GM18868 (cell line): ENCODE data around the gene KRT5.

Experiments used
- ATAC-seq: cut with Tn5 transposase; IDR thresholded peaks from one replicate; pipeline ENCODE4 v1.9.1; 2021; ENCODE audit warnings: mild to moderate bottlenecking, moderate library complexity; ENCODE audit not compliant: unreplicated experiment

The KRT5 gene

DNA sequence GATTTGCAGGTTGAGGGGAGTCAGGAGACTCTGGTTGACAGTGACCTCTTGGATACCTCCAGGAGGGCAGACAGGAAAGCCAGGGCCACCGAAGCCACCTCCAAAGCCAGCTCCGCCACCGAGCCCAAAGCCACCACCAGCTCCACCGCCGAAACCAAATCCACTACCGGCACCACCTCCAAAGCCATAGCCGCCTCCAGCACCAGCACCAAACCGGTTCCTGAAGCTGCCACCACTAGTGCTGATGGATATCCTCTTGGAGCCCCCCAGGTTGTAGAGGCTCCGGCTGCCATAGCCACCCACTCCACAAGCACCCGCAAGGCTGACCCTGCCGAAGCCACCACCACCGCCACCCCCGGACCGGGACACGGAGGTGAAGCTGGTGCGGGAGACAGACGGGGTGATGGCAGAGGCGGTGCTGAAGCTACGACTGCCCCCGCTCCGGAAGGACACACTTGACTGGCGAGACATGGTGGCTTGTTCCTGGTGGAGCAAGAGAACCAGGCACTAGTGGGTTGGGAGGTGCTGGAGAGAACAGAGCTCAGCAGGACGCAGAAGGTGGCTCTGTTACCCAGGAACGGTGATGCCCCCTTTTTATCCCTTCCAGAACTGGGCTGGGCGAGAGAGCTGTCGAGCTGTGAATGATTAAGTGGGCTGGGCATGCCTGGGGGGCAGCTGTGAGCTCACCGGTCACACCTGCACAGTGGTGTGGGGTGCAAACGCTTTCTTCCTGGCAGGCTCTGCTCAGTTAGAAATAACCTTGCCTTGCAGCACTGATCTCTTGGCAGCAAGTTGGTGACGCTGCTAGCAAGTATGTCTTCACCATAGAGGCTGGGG lies at the start of gene KRT5:
Gene KRT5 (minus strand): TSS at position 569 of the 837 bp plus-strand sequence. CDS start 98 bp downstream, at position 471.
- ATAC-seq: no peak

DNA sequence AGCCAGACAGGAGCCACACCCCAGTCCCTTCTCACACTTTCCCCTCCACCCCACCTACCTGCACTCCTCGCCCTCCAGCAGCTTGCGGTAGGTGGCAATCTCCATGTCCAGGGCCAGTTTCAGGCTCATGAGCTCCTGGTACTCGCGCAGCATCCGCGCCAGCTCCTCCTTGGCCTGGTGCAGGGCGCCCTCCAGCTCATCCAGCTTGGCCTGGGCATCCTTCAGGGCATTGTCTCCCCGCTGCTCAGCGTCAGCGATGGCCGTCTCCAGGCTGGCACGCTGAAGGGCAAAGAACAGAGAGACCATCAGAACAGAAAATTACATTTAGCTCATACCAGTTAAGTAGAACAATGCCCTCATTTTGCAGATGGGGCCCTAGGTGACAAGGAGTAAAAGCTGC lies 47.9 kb upstream of the KRT5 start:
- ATAC-seq: no peak

DNA sequence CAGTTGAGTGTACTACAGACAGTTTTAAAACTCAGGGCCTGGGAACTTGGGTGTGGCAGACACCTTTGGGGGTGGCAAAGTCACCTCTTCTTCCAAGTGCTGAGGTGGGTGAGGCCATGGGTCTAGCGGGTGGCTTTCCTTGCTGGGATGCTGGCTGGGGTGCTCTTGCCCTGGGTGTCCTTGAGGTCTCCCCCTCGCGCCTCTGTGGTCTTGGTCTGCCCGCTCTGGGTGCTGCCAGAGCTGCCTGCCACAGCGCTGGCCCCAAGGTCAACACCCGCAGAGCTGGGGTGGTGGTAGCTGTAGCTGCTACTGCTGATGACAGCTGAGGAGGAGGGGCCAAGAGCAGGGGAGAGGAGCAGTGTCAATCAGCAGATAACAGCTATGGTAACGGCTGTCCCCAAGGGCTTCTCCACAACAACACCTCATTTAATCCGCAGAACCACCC lies 46.7 kb upstream of the KRT5 start:
- ATAC-seq: no peak

DNA sequence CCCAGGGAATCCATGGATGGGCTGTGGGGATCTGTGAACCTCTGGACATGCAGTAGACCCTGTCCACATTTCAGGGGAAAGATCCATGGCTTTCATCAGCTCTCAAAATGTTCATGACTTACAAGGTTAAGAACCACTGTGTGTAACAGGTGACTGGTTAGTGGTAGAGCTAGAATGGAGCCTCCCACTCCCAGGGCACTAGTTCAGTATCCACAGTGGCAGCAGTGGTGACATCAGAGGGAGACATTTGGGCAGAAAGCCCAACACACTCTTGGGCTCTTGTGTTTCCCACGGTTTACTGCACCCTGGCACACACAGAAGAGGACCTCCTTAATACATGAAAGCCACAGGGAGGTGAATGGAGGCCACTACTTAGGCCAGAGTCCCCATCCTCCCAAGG lies 44.4 kb upstream of the KRT5 start:
- no peak for ATAC-seq

DNA sequence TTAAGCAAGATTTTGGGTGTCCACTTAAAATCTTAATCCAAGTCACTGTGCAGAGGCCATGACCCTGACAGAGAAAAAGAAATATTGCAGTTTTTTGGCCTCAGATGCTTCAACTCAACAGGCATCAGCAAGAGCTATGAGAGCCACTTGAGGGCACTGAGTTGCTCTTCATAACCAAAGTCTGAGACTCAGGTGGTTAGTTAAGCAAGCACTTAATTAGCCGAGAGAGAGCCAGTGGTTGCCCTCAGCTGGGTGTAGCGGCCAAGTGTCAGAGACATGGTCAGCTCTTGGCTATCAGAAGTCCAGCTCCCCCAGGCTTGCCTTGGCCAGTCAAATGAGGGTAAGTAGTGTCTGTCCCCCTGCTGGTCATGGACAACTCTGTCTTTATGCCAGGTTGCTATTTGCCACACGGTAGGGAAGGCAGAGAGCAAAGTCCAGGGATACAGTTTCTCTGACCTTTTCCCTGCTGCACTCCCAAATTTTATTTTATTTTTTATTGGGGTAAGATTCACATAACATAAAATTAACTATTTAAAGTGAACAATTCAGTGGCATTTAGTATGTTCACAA lies 41.8 kb upstream of the KRT5 start:
- ATAC-seq: no peak

DNA sequence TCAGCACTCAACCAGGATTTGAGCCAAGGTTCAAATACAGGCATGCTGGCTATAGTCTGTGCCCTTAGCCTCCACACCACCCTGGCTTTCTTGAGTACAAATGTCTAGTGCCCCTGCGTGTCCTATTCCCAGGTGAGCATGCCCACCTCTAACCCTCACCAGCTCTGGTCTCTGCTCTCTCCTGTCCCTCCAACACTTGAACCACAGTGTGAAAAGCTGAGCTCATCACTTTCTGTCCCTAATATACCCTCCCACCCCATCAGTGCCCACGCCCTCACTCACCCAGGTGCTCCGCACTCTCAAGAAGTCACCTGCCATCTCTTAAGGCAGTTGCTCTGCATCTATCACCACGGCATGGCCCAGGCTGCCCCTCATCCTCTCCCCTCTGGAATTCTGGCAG lies 39.8 kb upstream of the KRT5 start:
- no peak for ATAC-seq

DNA sequence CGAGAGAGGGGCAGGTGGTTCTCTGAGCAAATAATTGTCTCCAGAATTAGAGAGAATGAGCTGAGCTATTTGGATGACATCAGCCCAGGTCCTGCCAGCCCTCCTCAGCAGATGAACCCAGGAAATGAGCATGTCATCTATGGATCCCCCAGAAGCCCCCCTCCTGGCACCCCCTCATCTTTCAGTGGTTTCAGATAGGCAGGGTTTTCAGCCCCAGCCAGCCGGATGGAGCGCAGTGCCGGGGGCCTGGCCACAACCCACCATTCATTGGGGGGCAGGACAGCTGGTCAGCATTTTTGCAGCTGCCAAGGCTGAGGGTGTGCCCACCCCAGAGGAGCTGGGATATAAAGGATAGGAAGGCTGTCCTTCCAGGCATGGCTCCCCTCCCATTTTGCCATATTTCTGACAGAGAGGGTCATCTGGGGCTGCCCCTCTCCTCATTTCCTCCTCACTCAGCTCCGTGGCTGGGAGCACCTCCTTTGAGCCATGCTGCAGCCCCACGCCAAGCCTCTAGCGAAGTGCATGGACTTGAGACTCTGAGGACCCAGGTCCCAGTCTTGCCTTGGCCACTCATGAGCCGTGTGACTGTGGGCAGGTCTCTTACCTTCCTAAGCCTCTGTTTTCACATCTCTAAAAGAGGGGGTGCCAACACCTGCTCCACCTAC lies 38.7 kb upstream of the KRT5 start:
- ATAC-seq: no peak

DNA sequence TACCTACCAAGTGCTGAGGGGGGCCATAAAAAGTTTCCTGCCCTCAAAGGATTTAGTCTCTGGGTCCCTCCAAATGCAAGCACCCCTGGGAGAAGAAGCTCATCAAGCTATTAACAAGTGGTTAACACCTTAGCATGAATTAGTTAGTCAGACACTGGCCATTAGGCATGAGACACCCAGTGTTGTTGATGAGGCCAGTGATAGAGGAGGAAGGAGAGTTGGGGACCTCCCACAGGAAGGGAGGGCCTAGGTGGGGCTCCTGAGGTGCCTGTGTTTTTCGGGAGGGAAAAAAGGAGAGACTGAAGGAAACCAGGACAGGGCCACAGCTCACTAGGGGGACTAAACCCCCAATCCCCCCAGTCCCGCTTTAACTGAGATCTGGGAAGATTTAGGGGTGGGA lies 37.3 kb upstream of the KRT5 start:
- no peak for ATAC-seq

DNA sequence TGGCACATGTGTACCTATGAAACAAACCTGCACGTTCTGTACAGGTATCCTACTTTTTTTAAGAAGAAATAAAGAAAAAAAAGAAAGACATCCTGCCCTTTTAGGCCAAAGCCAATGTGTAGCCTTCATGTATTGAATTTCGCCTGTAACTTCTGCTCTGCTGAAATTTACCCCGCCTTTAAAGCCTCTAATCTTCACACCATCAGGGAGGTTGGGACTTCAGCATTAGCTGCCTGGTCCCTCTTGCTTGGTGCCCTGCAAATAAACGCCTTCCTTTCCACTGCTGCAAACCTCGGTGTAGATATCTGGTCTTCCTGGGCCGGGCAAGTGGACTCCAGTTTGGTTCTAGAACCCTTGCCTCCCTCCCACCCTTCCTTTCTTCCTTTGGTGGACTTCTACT lies 35.4 kb upstream of the KRT5 start:
- ATAC-seq: no peak

DNA sequence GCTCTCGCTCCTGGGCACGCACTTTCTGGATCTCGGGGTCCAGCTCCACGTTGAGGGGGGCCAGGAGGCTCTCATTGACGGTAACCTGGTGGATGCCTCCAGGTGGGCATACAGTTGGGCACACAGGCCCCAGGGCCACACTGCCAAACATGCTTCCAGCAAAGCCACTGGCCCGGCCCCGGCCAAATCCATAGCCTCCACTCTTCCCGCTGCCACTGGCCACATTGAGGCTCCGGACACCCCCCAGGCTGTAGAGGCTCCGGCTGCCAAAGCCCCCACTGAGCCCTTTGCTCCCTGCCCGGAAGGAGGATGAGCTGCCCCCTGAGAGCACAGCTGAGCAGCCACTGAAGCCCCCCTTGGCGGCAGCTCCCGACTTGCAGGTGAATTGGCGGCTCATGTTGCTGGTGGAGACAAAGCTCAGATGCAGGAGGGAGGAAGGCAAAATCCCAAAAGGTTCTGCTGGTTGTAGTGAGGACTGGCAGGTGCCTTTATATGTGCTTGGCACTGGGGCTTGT lies 32.5 kb upstream of the KRT5 start, which contains the start of gene KRT71:
Gene KRT71 (minus strand): TSS at position 465 of the 515 bp plus-strand sequence. CDS start 68 bp downstream, at position 397.
- ATAC-seq: no peak

DNA sequence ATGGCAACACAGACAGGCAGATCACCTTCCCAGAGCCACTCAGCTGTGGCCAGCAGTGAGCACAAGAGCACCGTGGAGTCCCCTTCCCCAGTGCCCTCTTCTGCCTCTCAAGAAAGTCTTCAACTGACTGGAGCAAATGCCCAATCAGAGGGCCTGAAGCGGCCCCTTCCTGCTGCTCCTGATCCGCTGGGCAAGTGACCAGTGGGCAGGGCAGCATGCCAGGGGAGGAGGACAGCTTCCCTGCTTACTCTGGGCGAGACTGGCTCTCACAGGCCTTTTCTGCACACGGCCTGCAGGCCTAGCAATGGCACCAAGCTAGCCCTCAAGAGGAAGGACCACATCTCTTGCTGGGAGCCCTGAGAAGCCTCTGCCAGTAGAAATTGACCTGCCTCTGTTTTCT lies 31.9 kb upstream of the KRT5 start:
- no peak for ATAC-seq

DNA sequence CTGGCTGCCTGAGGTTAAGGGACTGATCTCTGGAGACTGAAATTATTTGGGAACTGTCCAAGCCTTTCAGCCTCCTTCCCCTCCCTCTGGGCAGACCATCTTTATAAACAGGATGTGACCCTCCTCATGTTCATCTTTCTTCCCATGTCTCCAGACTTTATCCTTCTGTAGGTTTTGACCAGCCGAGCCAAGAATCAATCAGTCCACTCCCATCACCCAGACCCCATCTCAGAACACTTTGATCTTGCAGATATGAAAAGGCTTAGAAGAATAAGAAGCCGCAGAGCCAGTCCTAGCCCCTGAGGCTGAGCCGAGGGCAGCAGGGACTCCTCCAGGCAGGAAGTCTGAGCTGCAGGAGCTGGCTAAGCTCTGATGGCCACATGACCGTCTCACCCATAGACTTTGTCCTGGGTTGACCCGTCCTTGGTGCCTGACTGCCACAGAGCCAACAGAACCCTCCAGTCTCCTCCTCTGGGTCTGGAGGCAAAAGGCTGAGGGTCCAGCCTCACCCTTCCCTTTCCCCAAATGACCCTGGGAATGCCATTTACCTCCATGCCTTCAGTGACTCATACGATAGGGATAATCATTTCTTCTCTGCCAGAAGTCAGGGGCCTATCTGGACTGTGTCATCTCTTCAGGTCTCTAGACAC lies 31.1 kb upstream of the KRT5 start:
- ATAC-seq: no peak

DNA sequence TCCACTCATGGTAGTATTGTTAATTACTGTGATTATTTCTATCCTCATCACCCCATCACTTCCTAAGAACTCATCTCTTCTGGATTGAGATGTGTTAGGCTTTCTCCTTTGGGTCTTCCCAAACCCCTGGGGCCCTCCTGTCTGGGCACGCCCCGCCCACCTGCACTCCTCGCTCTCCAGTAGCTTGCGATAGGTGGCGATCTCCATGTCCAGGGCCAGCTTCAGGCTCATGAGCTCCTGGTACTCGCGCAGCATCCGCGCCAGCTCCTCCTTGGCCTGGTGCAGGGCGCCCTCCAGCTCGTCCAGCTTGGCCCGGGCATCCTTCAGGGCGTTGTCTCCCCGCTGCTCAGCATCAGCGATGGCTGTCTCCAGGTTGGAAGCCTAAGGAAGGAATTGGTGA lies 25.9 kb upstream of the KRT5 start:
- no peak for ATAC-seq

DNA sequence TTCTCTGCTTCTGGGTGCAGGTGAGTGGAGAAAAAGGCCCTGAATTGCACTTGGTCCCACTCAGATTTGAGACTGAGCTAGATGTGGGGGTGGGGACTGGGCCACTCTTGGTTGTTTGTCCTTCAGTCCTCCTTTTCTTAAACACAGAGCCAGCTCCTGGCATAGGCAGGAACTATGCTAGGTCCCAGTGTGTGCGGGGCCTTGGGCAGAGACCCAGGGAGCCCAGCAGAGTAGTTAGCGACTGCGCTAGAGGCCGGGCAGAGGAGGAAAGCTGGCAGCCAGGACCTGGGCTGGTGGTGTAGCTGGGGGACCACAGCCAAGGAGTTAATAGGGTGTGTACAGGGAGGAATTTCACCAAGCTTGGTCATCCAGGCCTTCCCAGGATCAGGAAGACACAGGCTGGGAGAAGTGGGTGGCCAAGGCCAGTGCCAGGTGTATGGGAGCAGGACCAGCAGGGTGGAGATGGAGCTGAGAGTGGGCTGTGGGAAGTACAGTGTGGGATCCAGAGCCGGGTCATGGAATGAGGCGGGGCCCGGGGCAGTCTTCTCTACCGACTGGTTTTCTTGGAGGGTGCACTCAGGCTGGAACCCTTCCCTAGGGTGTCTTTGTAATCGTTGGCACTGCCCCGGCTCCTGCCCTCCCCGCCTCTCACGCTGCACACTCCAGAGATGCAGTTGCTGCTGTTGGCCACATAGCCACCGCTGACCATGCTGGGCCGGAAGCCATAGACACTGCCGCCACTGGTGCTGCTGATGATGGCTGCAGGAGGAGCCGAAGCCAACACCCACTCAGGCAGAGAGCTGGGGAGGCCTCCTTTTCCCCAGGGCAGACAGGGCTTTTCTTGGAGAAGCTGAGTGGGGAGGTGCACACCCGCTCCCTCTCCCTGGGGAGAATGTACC lies 24.0 kb upstream of the KRT5 start:
- no peak for ATAC-seq

DNA sequence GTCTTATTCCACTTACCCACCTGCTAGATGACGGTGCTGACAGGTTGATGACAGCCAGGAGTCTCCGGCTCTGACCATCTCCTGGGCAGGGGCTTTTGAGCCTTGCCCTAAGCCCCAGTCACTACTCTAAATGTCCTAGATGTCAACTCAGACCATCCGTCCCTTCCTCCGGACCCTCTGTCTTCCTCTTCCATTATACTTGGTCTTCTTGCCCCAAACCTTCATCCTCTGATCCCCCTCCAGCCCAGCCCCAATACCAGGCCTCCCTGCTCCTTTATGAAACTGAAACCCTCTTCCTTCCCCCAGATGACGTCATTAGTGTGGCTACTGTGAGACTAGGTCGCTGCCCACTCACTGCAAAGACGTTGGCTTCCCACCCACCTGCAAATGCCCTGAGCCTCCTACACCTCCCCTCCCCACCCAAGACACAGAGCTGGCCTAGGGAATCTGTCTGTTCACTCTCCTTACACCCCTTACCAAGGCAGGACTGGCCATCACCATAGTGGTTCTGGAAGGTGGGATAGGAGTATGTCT lies 22.7 kb upstream of the KRT5 start:
- no peak for ATAC-seq

DNA sequence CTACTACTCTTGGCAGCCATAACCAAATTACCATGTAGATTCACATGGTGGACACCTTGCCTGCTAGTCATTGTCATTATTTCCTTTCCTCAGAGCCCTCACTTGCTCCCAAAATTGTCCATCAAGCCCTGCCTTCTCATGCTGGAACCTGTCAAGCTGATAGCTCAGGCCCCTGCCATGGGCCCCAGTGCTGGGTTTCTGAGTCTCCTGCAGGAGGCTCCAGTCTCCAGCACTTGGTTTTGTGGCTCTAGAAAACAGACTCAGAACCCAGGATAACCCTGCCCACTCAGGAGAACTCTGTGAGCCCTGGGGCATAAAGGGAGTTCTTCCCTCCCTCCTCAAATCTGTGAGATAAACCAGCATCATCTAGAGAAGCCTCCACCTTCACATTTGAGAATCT lies 22.0 kb upstream of the KRT5 start:
- ATAC-seq: no peak

DNA sequence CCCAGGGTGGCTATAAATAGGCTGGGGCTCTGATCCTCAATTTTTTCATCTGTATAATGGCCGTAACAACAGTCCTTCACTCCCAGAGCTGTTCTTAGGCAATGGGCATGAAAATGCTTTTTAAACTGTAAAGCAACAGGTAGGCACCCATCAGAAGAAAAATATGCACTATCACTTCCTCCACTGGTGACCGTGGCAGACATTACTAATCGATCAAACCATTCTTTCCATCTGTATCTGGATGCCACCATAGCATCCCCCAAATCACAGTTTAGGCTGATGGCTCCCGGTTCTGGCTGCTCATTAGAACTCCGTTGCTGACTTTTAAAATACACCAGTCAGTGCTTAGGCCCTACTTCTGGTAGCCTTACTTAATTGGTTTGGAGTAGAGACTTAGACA lies 21.5 kb upstream of the KRT5 start:
- ATAC-seq: no peak

DNA sequence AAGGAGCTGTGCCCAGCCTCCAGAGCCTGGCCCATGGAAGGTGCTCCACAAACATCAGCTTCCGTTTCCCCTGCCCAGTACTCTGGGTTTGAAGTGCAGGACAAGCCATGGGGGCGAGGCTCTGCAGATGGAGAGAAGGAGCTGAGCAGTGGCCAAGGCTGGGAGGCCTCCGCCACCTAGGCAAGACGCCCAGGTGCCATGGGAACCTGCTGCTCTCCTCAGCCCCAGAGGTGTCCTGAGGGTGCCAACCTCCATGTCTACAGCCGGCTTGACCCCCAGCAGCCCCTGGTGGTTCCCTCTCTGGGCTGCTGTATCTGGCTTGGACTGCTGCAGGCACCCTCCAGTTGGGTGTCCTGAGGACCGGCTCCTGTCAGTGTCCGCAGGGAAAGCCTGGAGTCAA lies 20.3 kb upstream of the KRT5 start:
- ATAC-seq: no peak

DNA sequence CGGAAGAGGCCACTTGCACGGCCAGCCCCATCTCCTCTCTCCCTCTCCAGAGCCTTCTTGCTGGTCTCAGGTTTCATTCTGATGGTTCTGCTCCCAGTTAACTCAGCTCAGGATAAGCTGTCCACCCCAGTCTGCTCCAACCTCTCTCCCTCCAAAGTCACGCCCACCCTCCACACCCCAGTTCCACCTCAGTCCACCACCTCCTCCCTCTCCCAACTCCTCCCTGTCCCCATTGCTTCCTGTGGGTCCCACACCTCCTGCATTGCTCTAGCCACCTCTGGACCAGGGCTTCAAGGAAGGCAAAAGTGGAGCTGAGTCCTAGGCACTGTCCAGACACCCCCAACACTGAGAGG lies 19.6 kb upstream of the KRT5 start:
- no peak for ATAC-seq
